Nephron (organoid): ENCODE data around the gene EPHA1.
A peak's percentile ranks its signal among the peaks of the same experiment; 100 is the strongest.
"Not testable (repeated sequence)": the region's sequence is repeated elsewhere in the genome, so short reads cannot be mapped to it uniquely, and the experiment has no call there.

Source experiments
- H3K27ac Mint-ChIP-seq, 3 experiments: 2 replicates each; pipeline ENCODE4 v1.8.0; 2020; ENCODE audit warnings: mixed read lengths in 3 of 3, mild to moderate bottlenecking in 2 of 3, moderate library complexity in 1 of 3
- H3K27me3 Mint-ChIP-seq: 2 replicates; pipeline ENCODE4 v1.8.0; 2021; ENCODE audit warnings: low read depth, mild to moderate bottlenecking, moderate library complexity, mixed read lengths
- H3K36me3 Mint-ChIP-seq: 2 replicates; pipeline ENCODE4 v1.8.0; 2020; ENCODE audit warnings: low read depth, mixed read lengths
- H3K4me1 Mint-ChIP-seq: 2 replicates; pipeline ENCODE4 v1.8.0; 2020; ENCODE audit warnings: mixed read lengths
- H3K4me3 Mint-ChIP-seq, 3 experiments: 2 replicates each; pipeline ENCODE4 v1.8.0; 2020; ENCODE audit warnings: mild to moderate bottlenecking in 3 of 3, mixed read lengths in 3 of 3, moderate library complexity in 2 of 3
- H3K9me3 Mint-ChIP-seq: 2 replicates; pipeline ENCODE4 v1.8.0; 2020; ENCODE audit warnings: mixed read lengths
- CTCF ChIP-seq, 3 experiments: fragments of 200-600 bp; sonication (generic); IDR thresholded peaks; one replicate each; pipeline ENCODE4 v1.5.0; 2021; ENCODE audit warnings: antibody characterized with exemption in 3 of 3; ENCODE audit not compliant: unreplicated experiment in 3 of 3

The EPHA1 gene

GRCh38 chr7:143405173-143406001 lies 3.3 kb downstream of the EPHA1 start:
- H3K4me3 Mint-ChIP-seq = peak overlapping the region; percentile 1 to 34 (median 18)
- no peaks in the 10 kb centered on the region for H3K36me3 Mint-ChIP-seq
- H3K4me1 Mint-ChIP-seq = peaks cover 47% of the 10 kb centered on the region
- no peaks in the 10 kb centered on the region for H3K9me3 Mint-ChIP-seq
- no peak for TF ChIP-seq CTCF (IDR thresholded peaks at IDR 0.05; ENCODE audit: unreplicated experiment in 3 of 3)
- H3K27me3 Mint-ChIP-seq = peaks cover 21% of the 10 kb centered on the region
- H3K27ac Mint-ChIP-seq = peak overlapping the region; percentile 28 to 89 (median 45)

- H3K4me1 Mint-ChIP-seq = peaks cover 27% of the 10 kb centered on the region
- H3K27me3 Mint-ChIP-seq = peaks cover 17% of the 10 kb centered on the region
- H3K9me3 Mint-ChIP-seq, H3K27ac Mint-ChIP-seq, H3K36me3 Mint-ChIP-seq, H3K4me3 Mint-ChIP-seq: not testable (repeated sequence)
Measured at GRCh38 chr7:143402233-143402632, 6.4 kb downstream of the EPHA1 start.

- Mint-ChIP-seq H3K9me3 (no peaks in the 10 kb centered on the region), H3K27ac (no peak overlapping the region)
Measured at GRCh38 chr7:143401265-143401664, 7.4 kb downstream of the EPHA1 start.

GRCh38 chr7:143399642-143400041 lies 9.0 kb downstream of the EPHA1 start:
- no peak for TF ChIP-seq CTCF (IDR thresholded peaks at IDR 0.05; ENCODE audit: unreplicated experiment in 3 of 3)
- H3K9me3 Mint-ChIP-seq = no peaks in the 10 kb centered on the region
- no peak overlapping the region for H3K4me3 Mint-ChIP-seq
- no peak overlapping the region for H3K27ac Mint-ChIP-seq
- H3K4me1 Mint-ChIP-seq = peaks cover 1% of the 10 kb centered on the region
- peaks cover 4% of the 10 kb centered on the region for H3K36me3 Mint-ChIP-seq
- H3K27me3 Mint-ChIP-seq = peaks cover 17% of the 10 kb centered on the region

More at GRCh38 chr7:143401265-143401664, 7.4 kb downstream of the EPHA1 start:
- peaks cover 17% of the 10 kb centered on the region for H3K27me3 Mint-ChIP-seq
- peaks cover 18% of the 10 kb centered on the region for H3K4me1 Mint-ChIP-seq
- H3K4me3 Mint-ChIP-seq = no peak overlapping the region
- no peak for TF ChIP-seq CTCF (IDR thresholded peaks at IDR 0.05; ENCODE audit: unreplicated experiment in 3 of 3)
- H3K36me3 Mint-ChIP-seq = no peaks in the 10 kb centered on the region

GRCh38 chr7:143399151-143399550 lies 9.5 kb downstream of the EPHA1 start:
- H3K4me3 Mint-ChIP-seq = no peak overlapping the region

GRCh38 chr7:143398616-143399015 lies 10.0 kb downstream of the EPHA1 start:
- H3K9me3 Mint-ChIP-seq = no peaks in the 10 kb centered on the region
- H3K36me3 Mint-ChIP-seq = peaks cover 9% of the 10 kb centered on the region
- H3K27ac Mint-ChIP-seq = no peak overlapping the region
- H3K27me3 Mint-ChIP-seq = peaks cover 17% of the 10 kb centered on the region
- no peak overlapping the region for H3K4me3 Mint-ChIP-seq
- H3K4me1 Mint-ChIP-seq = no peaks in the 10 kb centered on the region
- no peak for TF ChIP-seq CTCF (IDR thresholded peaks at IDR 0.05; ENCODE audit: unreplicated experiment in 3 of 3)

More at GRCh38 chr7:143399151-143399550, 9.5 kb downstream of the EPHA1 start:
- peaks cover 4% of the 10 kb centered on the region for H3K36me3 Mint-ChIP-seq
- no peaks in the 10 kb centered on the region for H3K4me1 Mint-ChIP-seq
- H3K27ac Mint-ChIP-seq = no peak overlapping the region
- peaks cover 17% of the 10 kb centered on the region for H3K27me3 Mint-ChIP-seq
- H3K9me3 Mint-ChIP-seq = no peaks in the 10 kb centered on the region
- TF ChIP-seq CTCF (IDR thresholded peaks at IDR 0.05; ENCODE audit: unreplicated experiment in 3 of 3) = no peak
